GM19468 (cell line): ENCODE results near the gene RB1.
"Not testable (repeated sequence)": the region's sequence is repeated elsewhere in the genome, so short reads cannot be mapped to it uniquely, and the experiment has no call there.

Source experiments
- ATAC-seq: cut with Tn5 transposase; IDR thresholded peaks from one replicate; pipeline ENCODE4 v1.9.1; 2021; ENCODE audit warnings: mild to moderate bottlenecking, moderate library complexity, moderate number of reproducible peaks; ENCODE audit not compliant: unreplicated experiment; ENCODE audit errors: extremely low read depth

RB1 gene

GRCh38 chr13:48436661-48437288 lies 133.2 kb downstream of the RB1 start:
- ATAC-seq, result no peak

DNA sequence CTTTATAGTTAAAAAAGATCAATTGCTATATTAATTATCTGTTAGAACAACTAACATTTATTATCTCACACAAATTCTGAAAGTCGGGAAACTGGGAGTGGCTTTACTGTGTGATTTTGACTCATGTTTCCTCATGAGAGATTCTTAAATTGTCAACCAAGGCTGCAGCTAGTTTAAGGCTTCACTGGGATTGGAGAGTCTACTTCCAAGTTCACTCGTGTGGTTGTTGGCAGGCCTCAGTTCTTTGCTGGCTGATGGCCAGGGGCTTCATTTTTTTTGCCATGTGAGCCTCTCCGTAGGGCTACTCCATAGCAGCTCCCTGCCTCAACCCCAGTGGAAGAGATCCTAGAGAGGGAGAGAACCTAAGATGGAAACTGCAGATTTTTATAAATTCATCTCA lies 133.8 kb downstream of the RB1 start:
- ATAC-seq, result no peak

DNA sequence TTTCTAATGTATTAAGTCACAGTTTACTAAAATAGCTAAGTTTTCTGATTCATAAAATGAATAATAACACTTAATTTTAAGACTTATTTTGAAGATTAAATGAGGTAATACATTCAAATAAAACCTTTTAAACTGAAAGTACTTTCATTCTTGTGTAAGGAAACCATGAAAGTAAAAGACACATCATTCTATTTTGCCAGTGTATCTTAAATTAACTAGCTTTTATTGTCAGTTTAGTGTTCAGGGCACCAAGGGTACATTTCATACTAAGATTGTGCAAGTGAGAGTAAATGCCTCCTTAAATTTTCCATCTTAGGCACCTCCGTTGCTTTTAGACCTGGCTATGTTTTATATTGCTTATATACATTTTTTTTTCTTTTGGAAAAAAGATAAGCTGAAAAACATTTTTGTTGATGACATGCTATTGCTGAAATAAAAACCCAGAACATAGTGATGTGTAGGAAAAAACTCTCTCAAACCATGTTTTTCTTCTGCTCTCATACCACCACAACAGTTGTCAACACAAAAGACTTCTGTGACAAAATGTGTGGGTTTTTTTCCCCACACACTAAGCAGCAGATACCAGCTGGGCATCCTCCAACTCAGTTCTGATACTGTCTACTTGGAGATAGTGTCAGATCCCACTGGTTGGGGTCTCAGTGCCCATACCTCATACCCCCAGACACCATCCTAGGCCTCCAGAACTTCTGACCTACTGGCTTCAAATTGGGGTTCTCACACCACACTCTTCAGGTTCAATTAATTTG lies 140.1 kb downstream of the RB1 start:
- no peak for ATAC-seq

DNA sequence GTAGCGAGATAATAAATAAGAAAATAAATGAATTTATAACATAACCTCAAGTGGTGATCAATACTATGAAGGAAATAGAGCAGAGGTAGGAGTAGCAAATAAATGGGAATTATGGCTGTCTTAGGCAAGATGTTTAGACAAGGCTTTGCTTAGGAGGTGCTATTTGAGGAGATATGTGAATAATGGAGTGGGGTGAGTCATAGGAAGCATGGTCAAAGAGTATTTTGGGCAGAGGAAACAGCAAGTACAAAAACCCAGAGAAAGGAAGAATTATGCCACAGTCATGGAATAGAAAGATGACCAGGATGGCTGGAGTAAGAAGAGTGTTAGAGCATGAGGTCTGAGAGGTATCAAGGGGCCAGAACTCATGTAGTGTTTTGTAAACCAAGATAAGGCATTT lies 142.9 kb downstream of the RB1 start:
- no peak for ATAC-seq

DNA sequence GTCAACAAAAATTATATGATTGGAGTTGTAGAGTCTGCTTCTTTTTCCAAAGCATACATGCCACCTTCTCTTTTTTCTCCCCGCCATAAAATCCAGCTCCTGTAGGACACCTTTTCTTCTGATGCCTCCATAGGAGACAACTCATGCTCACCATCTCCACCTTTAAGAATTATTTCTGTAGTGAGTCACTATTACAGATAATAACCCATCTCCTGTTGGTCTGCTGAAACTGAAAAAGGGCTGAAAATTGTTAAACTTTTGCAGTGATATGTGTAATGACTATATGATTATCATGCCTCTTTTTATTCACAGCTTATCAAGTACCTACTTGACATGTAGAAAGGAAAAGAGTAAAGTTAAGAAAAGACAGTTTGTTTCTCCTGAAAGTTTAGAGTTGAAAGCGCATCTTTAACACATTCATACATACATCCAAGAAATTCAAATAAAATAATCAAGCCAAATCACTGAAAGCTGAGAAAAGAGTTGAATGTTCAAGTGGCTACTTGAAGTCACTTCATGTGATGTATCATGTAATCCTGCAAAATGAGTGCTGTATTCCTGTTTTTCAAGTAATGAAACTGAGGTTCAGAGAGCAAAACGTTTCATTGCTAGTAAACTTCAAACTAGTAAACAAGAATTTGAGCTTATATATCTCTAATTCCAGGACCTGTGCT lies 144.9 kb downstream of the RB1 start:
- no peak for ATAC-seq

DNA sequence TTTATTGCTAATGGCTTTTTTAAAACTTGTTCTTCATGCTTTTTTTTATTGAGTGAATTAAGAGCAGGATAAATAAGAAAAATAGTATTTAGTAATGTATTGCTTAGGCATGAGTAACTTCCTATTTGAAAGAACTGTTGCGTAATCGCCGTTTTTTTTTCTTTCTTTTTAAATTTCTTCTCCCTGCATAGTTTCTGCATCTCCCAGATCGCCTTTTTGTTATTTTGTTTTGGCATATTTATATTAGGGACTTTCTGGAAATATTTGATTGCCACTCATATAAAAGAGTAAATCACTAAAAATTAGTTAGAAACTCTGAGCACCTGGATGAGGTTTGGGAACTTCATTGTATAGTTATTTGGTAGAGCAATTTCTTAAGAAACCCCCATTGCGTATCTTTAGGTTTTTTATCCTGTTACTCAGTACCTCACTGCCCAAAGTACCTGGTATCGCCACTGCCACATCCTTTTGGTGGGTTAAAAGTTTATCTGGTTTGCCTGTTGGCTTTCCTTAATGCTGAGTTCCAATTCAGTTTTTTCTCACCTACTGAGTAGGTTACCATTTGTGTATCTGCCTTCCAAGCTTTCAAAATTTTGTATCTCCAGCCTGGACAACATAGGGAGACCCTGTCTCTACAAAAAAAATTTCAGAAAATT lies 145.5 kb downstream of the RB1 start:
- ATAC-seq, result no peak

DNA sequence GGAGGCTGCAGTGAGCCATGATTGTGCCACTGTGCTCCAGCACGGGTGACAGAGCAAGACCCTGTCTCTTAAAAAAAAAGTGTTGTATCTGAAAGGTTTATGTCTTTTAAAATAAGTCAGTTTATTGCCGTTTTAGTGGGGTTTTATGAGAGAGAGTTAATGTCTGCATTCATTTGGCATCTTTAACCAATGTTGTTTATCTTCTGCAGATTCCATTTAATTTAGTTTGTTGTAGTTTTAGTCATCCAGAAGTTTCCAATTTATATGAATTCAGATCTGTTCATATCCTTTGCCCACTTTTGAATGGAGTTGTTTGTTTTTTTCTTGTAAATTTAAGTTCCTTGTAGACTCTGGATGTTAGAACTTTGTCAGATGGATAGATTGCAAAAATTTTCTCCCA lies 146.1 kb downstream of the RB1 start:
- ATAC-seq, result no peak

- ATAC-seq, result not testable (repeated sequence)
These were observed 147.6 kb downstream of the RB1 start for GRCh38 chr13:48451196-48451595.

- ATAC-seq, result no peak
These were observed 153.0 kb downstream of the RB1 start for GRCh38 chr13:48456546-48456945.

- ATAC-seq, result no peak
These were observed 154.2 kb downstream of the RB1 start for GRCh38 chr13:48457578-48458242.

DNA sequence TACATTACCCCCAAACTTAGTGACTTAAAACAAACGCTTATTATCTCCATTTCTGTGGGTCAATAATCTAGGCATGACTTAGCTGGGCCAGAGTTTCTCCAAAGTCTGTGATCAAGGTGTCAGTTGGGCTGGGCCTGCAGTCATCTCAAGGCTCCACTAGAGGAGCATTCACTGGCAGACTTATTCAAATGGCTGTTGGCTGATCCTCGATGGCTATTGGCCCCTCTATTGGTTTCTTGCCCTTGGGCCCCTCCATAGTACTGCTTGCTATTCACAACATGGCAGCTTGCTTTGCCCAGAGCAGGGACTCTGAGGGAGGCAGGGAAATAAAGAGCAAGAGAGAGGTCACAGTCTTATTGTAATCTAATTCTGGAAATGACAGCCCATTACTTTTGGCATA lies 171.7 kb downstream of the RB1 start:
- no peak for ATAC-seq

- no peak for ATAC-seq
These were observed 172.7 kb downstream of the RB1 start for GRCh38 chr13:48476215-48476614.

DNA sequence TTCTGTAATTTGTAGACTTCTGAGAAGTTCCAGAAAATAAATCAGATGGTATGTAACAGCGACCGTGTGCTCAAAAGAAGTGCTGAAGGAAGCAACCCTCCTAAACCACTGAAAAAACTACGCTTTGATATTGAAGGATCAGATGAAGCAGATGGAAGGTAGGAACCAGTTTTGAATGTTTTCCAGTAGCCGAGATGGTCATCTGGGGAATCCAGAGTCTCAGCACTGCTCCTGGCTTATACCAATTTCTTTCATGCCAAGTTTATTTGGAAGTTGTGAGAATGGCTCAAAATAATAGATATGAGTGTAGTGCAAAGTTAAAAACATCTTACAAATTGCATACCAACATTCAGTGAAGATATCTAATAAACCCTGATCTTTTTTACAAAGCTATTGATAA lies 173.1 kb downstream of the RB1 start:
- ATAC-seq, result no peak

DNA sequence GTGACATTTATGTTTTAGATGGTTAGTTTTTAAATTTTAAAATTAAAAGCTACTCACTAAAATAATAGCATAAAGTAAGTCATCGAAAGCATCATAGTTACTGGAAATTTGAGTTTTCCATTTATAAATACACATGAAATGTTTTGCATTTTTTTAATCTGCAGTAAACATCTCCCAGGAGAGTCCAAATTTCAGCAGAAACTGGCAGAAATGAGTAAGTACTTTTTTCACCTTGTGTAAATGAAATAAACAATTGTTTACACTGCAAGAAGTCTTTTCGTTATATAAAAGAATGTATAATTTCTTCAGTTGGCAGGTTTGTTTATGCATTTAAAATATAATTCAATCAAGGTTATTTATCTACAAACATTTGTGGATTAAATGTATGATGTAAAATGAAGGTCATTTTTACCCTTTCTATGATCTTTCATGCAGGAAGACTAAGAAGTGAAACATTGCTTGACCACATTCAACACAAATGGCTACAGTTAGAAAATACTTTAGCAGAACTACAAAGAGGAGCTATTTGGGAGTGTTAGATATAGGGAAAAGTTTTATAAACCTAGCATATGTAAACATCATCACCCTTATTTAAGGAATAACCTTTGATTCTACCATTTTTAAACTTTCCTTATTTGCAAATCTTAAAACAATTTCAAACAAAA lies 173.8 kb downstream of the RB1 start:
- ATAC-seq, result no peak

DNA sequence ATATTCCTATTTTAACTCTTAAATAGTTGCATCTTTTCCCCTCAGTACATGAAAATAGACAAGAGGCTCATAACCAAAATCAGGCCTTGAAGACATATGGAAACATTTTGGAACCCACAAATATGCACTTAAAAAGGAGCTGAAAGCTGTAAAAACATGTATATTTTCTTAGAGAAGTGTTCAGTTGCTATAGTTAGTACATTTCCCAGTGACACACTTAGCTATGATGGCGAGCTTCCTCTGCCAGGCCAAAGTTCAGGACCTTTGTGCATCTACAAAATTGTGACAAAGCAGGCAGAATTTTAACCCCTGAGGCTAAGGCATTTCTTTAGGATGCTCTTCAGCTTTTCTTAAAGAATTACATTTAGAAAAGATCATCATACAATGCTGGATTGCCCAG lies 174.8 kb downstream of the RB1 start:
- ATAC-seq, result no peak

GRCh38 chr13:48483575-48483974 lies 180.0 kb downstream of the RB1 start:
- ATAC-seq, result no peak

DNA sequence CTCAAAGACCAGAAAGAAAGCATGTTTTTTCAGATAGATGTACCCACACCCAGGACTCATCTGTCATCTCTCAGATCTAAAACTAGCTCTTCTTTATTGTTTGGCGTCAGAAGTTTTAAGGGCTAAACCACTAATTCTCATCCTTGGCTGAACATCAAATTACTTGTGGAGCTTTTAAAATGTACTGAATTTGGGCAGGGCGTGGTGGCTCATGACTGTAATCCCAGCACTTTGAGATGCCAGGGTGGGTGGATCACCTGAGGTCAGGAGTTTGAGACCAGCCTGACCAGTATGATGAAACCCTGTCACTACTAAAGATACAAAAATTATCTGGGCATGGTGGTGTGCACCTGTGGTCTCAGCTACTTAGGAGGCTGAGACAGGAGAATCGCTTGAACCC lies 181.9 kb downstream of the RB1 start:
- ATAC-seq, result no peak

DNA sequence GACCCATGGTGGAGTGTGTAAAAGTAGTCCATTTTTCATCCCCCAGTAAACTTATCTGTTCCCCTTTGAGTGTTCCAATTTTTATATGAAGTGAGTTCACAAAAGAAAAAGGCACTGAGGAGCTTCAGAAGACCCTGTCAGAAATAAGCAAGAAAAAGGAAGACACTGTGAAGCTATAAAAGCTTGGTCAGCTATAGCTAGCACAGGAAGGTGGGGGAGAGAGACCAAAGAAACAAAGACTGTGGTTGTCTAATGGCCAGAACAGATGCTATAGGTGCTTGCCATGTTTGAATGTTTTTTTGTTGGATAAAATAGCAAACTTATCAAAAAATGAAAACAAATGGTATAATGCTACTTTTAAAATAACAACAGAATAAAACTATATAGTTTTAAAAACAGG lies 182.8 kb downstream of the RB1 start:
- no peak for ATAC-seq

- no peak for ATAC-seq
These were observed 183.3 kb downstream of the RB1 start for GRCh38 chr13:48486836-48487235.

- no peak for ATAC-seq
These were observed 184.4 kb downstream of the RB1 start for GRCh38 chr13:48487968-48488367.
